ENCODE measurements around the gene DDX41. TPM values are rescaled to one million over a fixed set of nuclear protein-coding genes. Genes with fewer than 3 reads are reported as not detected.

Gene DDX41
- total RNA-seq, 1 experiment from 2014 or later, result 318 TPM

- TSS peak; percentile 41 for BruUV-seq (replicated peaks)
- peaks cover 43% of the 10 kb centered on the region for H3K79me2 ChIP-seq (ENCODE audit: low read length)
- no peak for ATAC-seq
- no peak overlapping the region for H2AFZ ChIP-seq (ENCODE audit: low read length)
- H3K9me2 ChIP-seq (replicated peaks; ENCODE audit: low read length), result no peaks in the 10 kb centered on the region
- no peaks in the 10 kb centered on the region for H3K9me3 ChIP-seq (ENCODE audit: low read length)
- H3F3A ChIP-seq (ENCODE audit: low read length, unreplicated experiment), result peaks cover 4% of the 10 kb centered on the region
- ChIA-PET POLR2A (ENCODE audit: unreplicated experiment) (interaction anchor here (0.9 to 1.0 kb wide), 2 partner anchors 51 to 194 kb away, joined by 3 to 4 read pairs; no protein-coding TSS in a partner anchor), CTCF (interaction anchor here (0.9 to 1.5 kb wide), 4 partner anchors 38 to 91 kb away, joined by 3 to 5 read pairs (median 4); no protein-coding TSS in a partner anchor)
- H3K27ac ChIP-seq (ENCODE audit: low read length), result peak overlapping the region; percentile 93
- H3K27me3 ChIP-seq (ENCODE audit: low read length), result no peaks in the 10 kb centered on the region
- H3K36me3 ChIP-seq (ENCODE audit: low read depth, low read length), result peaks cover 26% of the 10 kb centered on the region
- peaks cover 41% of the 10 kb centered on the region for H3K4me1 ChIP-seq (ENCODE audit: insufficient read depth, low read length)
- intact Hi-C loops (cut with micrococcal nuclease), result loop anchor here (2.0 to 5.0 kb wide), 2 partner anchors 93 to 193 kb away; partner anchors contain the start of genes PRELID1 and RAB24
- TF ChIP-seq CTCF (conservative IDR thresholded peaks at IDR 0.05; ENCODE audit: low read depth, low read length) (no peak), EZH2phosphoT487 (IDR thresholded peaks at IDR 0.05; ENCODE audit: borderline replicate concordance, low read length) (no peak), EZH2 (IDR thresholded peaks at IDR 0.05; ENCODE audit: low read length, unreplicated experiment) (no peak)
- peak overlapping the region; percentile 76 for H3K4me3 ChIP-seq (ENCODE audit: low read length)
- H3K4me2 ChIP-seq (ENCODE audit: low read length), result peak overlapping the region; percentile 99
- H4K20me1 ChIP-seq (ENCODE audit: low read length), result peaks cover 8% of the 10 kb centered on the region; the same call in 1 of the 2 replicates
- H3K9ac ChIP-seq (ENCODE audit: low read length), result peak overlapping the region; percentile 84
- DNase-seq, result peak; percentile 31
Observed at GRCh38 chr5:177495243-177496060, 21.3 kb downstream of the DDX41 start.

- Histone ChIP-seq H3K4me3 (ENCODE audit: low read length) (peak overlapping the region; percentile 76), H3K36me3 (ENCODE audit: low read depth, low read length) (peaks cover 34% of the 10 kb centered on the region), H3K4me2 (ENCODE audit: low read length) (peak overlapping the region; percentile 99), H3K4me1 (ENCODE audit: insufficient read depth, low read length) (peaks cover 41% of the 10 kb centered on the region), H3F3A (ENCODE audit: low read length, unreplicated experiment) (peaks cover 4% of the 10 kb centered on the region), H3K79me2 (ENCODE audit: low read length) (peaks cover 43% of the 10 kb centered on the region), H3K9me3 (ENCODE audit: low read length) (no peaks in the 10 kb centered on the region), H3K27ac (ENCODE audit: low read length) (peak overlapping the region; percentile 93), H3K27me3 (ENCODE audit: low read length) (no peaks in the 10 kb centered on the region), H4K20me1 (ENCODE audit: low read length) (peaks cover 8% of the 10 kb centered on the region; the same call in 1 of the 2 replicates), H2AFZ (ENCODE audit: low read length) (no peak overlapping the region), H3K9ac (ENCODE audit: low read length) (peak overlapping the region; percentile 66), H3K9me2 (replicated peaks; ENCODE audit: low read length) (no peaks in the 10 kb centered on the region)
- CTCF ChIA-PET, result interaction anchor here (1.5 kb wide), 1 partner anchor 52 kb away, joined by 4 read pairs; no protein-coding TSS in a partner anchor
- ATAC-seq (peak; percentile 41), DNase-seq (peak; percentile 90)
- no TSS peak for BruUV-seq (replicated peaks)
- intact Hi-C loops (cut with micrococcal nuclease), result loop anchor here (5.0 kb wide), 1 partner anchor 192 kb away; the partner anchor contains the start of genes PRELID1 and RAB24
- TF ChIP-seq CTCF (conservative IDR thresholded peaks at IDR 0.05; ENCODE audit: low read depth, low read length) (peak; percentile 54), EZH2phosphoT487 (IDR thresholded peaks at IDR 0.05; ENCODE audit: borderline replicate concordance, low read length) (no peak)
- POLR2A ChIA-PET (ENCODE audit: unreplicated experiment), result interaction anchor here (0.9 to 1.0 kb wide), 2 partner anchors 52 to 193 kb away, joined by 3 to 4 read pairs; no protein-coding TSS in a partner anchor
Observed at GRCh38 chr5:177494346-177495195, 22.2 kb downstream of the DDX41 start.
